H1 (cell line): ENCODE measurements around the gene PEAK1. TPM values are rescaled to one million over a fixed set of nuclear protein-coding genes. Genes with fewer than 3 reads are reported as not detected.

ENCODE experiments used
- CHD7 ChIP-seq: fragments of 300-600 bp; sonication (generic); IDR thresholded peaks from 2 replicates; pipeline ENCODE4 v1.7.1; 2012; ENCODE audit warnings: low read length, moderate library complexity, mild to moderate bottlenecking, inconsistent platforms; ENCODE audit not compliant: insufficient replicate concordance
- EZH2 ChIP-seq: fragments of 200-600 bp; sonication (generic); IDR thresholded peaks from 2 replicates; pipeline ENCODE4 v1.7.1; 2012; ENCODE audit warnings: low read depth, mild to moderate bottlenecking, moderate library complexity, low read length, inconsistent platforms; ENCODE audit not compliant: severe bottlenecking
- RFX5 ChIP-seq: IDR thresholded peaks from 2 replicates; pipeline ENCODE4 v1.6.1; 2011; ENCODE audit warnings: low read depth, low read length, improper control_type of control experiment, borderline replicate concordance
- RNF2 ChIP-seq: fragments of 200-900, 300-1000 bp; sonication (generic); IDR thresholded peaks from 2 replicates; pipeline ENCODE4 v1.7.1; 2016; ENCODE audit warnings: borderline replicate concordance, low read depth, mild to moderate bottlenecking, antibody characterized with exemption, low read length; ENCODE audit not compliant: poor library complexity, severe bottlenecking; ENCODE audit errors: missing control alignments
- TAF7 ChIP-seq: optimal IDR thresholded peaks from 2 replicates; pipeline ENCODE3; 2011; ENCODE audit warnings: low read depth, mild to moderate bottlenecking, inconsistent platforms, low read length, moderate library complexity, borderline replicate concordance
- USF2 ChIP-seq: IDR thresholded peaks from 2 replicates; pipeline ENCODE4 v1.6.1; 2011; ENCODE audit warnings: low read length, improper control_type of control experiment
- polyA plus RNA-seq, 7 experiments: library from polyadenylated mRNA; depleted of rRNA in 3 of 7; stranded (reverse) in 5 of 7; unstranded in 2 of 7; fragments of >200 nt in 5 of 7; fragments of 200-250 nt in 2 of 7; gene quantifications; 1 replicate in 5 of 7; 2 replicates in 1 of 7; 4 replicates in 1 of 7; pipeline versions ENCODE4 v1.2.1 to v1.2.3, GENCODE V29; 2011 to 2013; ENCODE audit warnings: missing spikeins in 2 of 7, mixed read lengths in 2 of 7
- total RNA-seq: library from RNA; stranded (reverse); fragmentation: NEBNext Ultra II Directional; extraction: Animal tissue kit (Norgen Biotek cat#: 25700); gene quantifications from 2 replicates; pipeline ENCODE4 v1.2.1, GENCODE V29; 2021

Gene PEAK1
- total and polyA plus RNA-seq, 2 of the 8 experiments (the other 6 are each of a cell fraction or from before 2014, with no cell fraction given), result 8.8 to 44.8 TPM

GRCh38 chr15:77173487-77173886 lies 246.4 kb downstream of the PEAK1 start (continued):
- no peak for TF ChIP-seq CHD7
- no peak for TF ChIP-seq RFX5
- no peak for TF ChIP-seq RNF2
- TF ChIP-seq EZH2, result no peak
- no peak for TF ChIP-seq USF2
- TF ChIP-seq TAF7, result no peak
- TF ChIP-seq, all 59 proteins: peak for 0
